Measurements from ENCODE around the gene SYF2.
"Not testable (repeated sequence)": the region's sequence is repeated elsewhere in the genome, so short reads cannot be mapped to it uniquely, and the experiment has no call there.

SYF2 gene

GRCh38 chr1:25245809-25246599 lies 13.7 kb upstream of the SYF2 start:
- TF ChIP-seq POLR2AphosphoS5 (IDR thresholded peaks at IDR 0.05; ENCODE audit: low read depth, low read length), result no peak
- no peak for TF ChIP-seq PAX5 (IDR thresholded peaks at IDR 0.05; ENCODE audit: insufficient read depth, low read length, severe bottlenecking)
- no peak for TF ChIP-seq POU2F2 (IDR thresholded peaks at IDR 0.05; ENCODE audit: low read depth, low read length)
- no peak for TF ChIP-seq SPI1 (IDR thresholded peaks at IDR 0.05; ENCODE audit: low read depth, low read length)
- TF ChIP-seq POLR2A (IDR thresholded peaks at IDR 0.05; ENCODE audit: low read depth, low read length), result no peak
- no peak for TF ChIP-seq TAF1 (IDR thresholded peaks at IDR 0.05; ENCODE audit: low read depth, low read length)
- DNase-seq (ENCODE audit: insufficient read length, low spot score), result no peak
- peak; percentile 76 for FAIRE-seq

GRCh38 chr1:25245393-25245792 lies 13.1 kb upstream of the SYF2 start:
- no peak for FAIRE-seq
- TF ChIP-seq POU2F2 (IDR thresholded peaks at IDR 0.05; ENCODE audit: low read depth, low read length), result no peak
- TF ChIP-seq TAF1 (IDR thresholded peaks at IDR 0.05; ENCODE audit: low read depth, low read length), result no peak
- no peak for TF ChIP-seq POLR2AphosphoS5 (IDR thresholded peaks at IDR 0.05; ENCODE audit: low read depth, low read length)
- TF ChIP-seq PAX5 (IDR thresholded peaks at IDR 0.05; ENCODE audit: insufficient read depth, low read length, severe bottlenecking), result no peak
- no peak for TF ChIP-seq POLR2A (IDR thresholded peaks at IDR 0.05; ENCODE audit: low read depth, low read length)
- no peak for TF ChIP-seq SPI1 (IDR thresholded peaks at IDR 0.05; ENCODE audit: low read depth, low read length)
- DNase-seq (ENCODE audit: insufficient read length, low spot score), result no peak

GRCh38 chr1:25243907-25244306 lies 11.6 kb upstream of the SYF2 start:
- TF ChIP-seq SPI1 (IDR thresholded peaks at IDR 0.05; ENCODE audit: low read depth, low read length), result no peak
- no peak for TF ChIP-seq PAX5 (IDR thresholded peaks at IDR 0.05; ENCODE audit: insufficient read depth, low read length, severe bottlenecking)
- TF ChIP-seq POLR2AphosphoS5 (IDR thresholded peaks at IDR 0.05; ENCODE audit: low read depth, low read length), result no peak
- TF ChIP-seq POU2F2 (IDR thresholded peaks at IDR 0.05; ENCODE audit: low read depth, low read length), result no peak
- TF ChIP-seq POLR2A (IDR thresholded peaks at IDR 0.05; ENCODE audit: low read depth, low read length), result no peak
- TF ChIP-seq TAF1 (IDR thresholded peaks at IDR 0.05; ENCODE audit: low read depth, low read length), result no peak
- DNase-seq (ENCODE audit: insufficient read length, low spot score) (no peak), FAIRE-seq (no peak)

DNA sequence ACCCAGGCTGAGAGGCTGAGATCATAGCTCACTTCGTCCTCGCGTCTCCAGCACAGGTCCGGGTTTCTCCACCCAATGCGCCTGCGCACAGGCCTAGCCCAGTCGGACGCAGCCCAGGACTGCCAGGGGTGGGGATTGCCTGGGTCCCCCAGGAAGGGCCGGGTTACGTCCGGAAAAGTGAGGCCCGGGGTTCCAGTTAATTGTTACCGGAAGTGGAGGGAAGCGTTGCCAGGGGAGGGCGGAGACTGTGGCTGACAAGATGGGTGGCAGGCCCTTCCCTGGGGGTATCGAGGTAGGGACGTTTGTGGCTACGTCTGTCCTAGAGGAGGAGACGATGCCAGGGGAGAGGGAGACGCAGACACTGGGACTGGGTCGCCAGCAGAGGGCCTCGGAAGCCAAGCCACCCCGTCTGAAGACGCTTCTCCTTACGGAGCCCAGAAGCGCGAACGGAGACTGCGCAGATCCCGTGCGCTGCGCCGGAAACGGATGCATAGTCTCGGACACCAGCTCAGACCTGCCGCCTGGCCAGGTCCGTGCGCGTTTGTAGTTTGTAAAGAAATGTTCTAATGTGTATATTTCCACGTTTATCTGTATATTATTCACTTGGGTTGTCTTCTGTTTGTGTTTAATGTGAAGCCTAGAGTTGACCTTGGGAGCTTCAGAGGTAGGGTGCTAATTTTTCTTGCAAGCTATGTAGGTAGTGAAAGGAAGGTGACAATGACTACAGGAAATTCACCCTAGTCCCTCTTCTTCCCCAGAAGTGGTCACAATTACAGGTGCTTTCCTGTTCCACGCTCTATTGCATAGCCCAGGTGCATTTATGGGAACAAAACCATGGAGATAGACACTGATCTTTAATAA lies 7.6 kb upstream of the SYF2 start:
- DNase-seq (ENCODE audit: insufficient read length, low spot score) (peak; percentile 74), FAIRE-seq (peak; percentile 89)
- TF ChIP-seq SPI1 (IDR thresholded peaks at IDR 0.05; ENCODE audit: low read depth, low read length), result no peak
- TF ChIP-seq TAF1 (IDR thresholded peaks at IDR 0.05; ENCODE audit: low read depth, low read length), result peak; percentile 33; the same call in 1 of the 2 replicates
- TF ChIP-seq POLR2AphosphoS5 (IDR thresholded peaks at IDR 0.05; ENCODE audit: low read depth, low read length), result peak; percentile 98
- peak; percentile 63 for TF ChIP-seq POU2F2 (IDR thresholded peaks at IDR 0.05; ENCODE audit: low read depth, low read length)
- TF ChIP-seq POLR2A (IDR thresholded peaks at IDR 0.05; ENCODE audit: low read depth, low read length), result peak; percentile 94
- TF ChIP-seq PAX5 (IDR thresholded peaks at IDR 0.05; ENCODE audit: insufficient read depth, low read length, severe bottlenecking), result peak; percentile 12

- no peak for FAIRE-seq
- no peak for DNase-seq (ENCODE audit: insufficient read length, low spot score)
- no peak for TF ChIP-seq POLR2A (IDR thresholded peaks at IDR 0.05; ENCODE audit: low read depth, low read length)
- TF ChIP-seq SPI1 (IDR thresholded peaks at IDR 0.05; ENCODE audit: low read depth, low read length), result no peak
- no peak for TF ChIP-seq POLR2AphosphoS5 (IDR thresholded peaks at IDR 0.05; ENCODE audit: low read depth, low read length)
- no peak for TF ChIP-seq PAX5 (IDR thresholded peaks at IDR 0.05; ENCODE audit: insufficient read depth, low read length, severe bottlenecking)
- no peak for TF ChIP-seq POU2F2 (IDR thresholded peaks at IDR 0.05; ENCODE audit: low read depth, low read length)
- TF ChIP-seq TAF1 (IDR thresholded peaks at IDR 0.05; ENCODE audit: low read depth, low read length), result no peak
Observed at GRCh38 chr1:25238046-25238445, 5.7 kb upstream of the SYF2 start.

GRCh38 chr1:25236261-25236660 lies 4.0 kb upstream of the SYF2 start:
- FAIRE-seq; DNase-seq (ENCODE audit: insufficient read length, low spot score): not testable (repeated sequence)

DNA sequence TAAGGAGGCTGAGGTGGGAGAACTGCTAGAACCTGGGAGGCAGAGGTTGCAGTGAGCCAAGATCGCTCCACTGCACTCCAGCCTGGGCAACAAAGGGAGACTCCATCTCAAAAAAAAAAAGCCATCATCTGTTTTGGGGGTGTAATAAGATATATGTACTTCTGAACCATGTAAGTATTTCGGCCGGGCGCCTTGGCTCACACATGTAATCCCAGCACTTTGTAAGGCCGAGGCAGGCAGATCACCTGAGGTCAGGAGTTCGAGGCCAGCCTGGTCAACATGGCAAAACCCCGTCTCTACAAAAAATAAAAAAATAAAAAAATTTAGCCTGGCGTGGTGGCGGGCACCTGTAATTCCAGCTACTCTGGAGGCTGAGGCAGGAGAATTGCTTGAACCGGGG lies 3.1 kb upstream of the SYF2 start:
- FAIRE-seq, result not testable (repeated sequence)

DNA sequence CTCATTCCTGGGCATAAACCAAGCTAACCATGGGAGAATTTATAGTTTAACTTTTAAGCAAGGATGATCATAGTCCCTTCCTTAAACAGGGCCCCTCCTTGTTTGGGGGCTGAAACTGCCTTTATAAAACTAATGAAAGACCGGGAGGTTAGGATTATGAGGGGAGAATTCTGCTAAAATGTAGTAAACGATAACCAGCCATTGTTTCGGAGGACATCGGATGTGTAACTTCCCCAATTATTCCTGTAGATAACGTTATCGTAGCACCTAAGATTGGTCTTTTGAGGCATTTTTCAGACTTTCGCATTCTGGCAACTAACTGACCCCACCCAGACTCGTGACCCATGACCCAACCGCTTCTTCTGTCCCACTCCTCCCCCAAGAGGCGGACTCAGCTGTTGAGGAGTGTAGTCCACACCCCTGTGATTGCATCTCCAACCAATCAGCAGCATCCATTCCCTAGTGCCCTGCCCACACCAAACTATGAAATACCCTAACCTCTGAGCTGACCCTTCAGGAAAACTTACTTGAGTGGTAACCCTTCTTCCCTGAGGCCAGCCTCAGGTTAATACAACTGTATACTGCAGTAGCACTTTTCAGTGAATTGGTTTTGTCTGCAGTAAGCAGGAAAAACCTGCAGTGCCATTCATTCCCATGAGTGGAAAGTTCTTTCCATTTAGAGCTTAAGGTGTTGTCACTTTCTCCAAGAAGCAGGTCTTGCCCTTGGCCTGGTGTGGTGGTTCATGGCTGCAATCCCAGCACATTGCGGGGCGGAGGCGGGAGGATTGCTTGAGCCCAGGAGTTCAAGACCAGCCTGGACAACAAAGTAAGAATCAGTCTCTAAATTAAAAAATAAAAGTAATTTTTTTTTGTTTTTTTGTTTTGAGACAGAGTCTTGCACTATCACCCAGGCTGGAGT lies 823 bp upstream of the SYF2 start:
- TF ChIP-seq TAF1 (IDR thresholded peaks at IDR 0.05; ENCODE audit: low read depth, low read length) (no peak; the same call in 1 of the 2 replicates), SPI1 (IDR thresholded peaks at IDR 0.05; ENCODE audit: low read depth, low read length) (no peak), POLR2AphosphoS5 (IDR thresholded peaks at IDR 0.05; ENCODE audit: low read depth, low read length) (peak; percentile 21; the same call in 1 of the 2 replicates), POLR2A (IDR thresholded peaks at IDR 0.05; ENCODE audit: low read depth, low read length) (no peak; the same call in 1 of the 2 replicates), POU2F2 (IDR thresholded peaks at IDR 0.05; ENCODE audit: low read depth, low read length) (peak; percentile 54; the same call in 1 of the 2 replicates)
- FAIRE-seq (peak; percentile 98), DNase-seq (ENCODE audit: insufficient read length, low spot score) (peak; percentile 48)

More for the DNA sequence above, 3.1 kb upstream of the SYF2 start:
- DNase-seq (ENCODE audit: insufficient read length, low spot score), result not testable (repeated sequence)

- no peak for DNase-seq (ENCODE audit: insufficient read length, low spot score)
- TF ChIP-seq POU2F2 (IDR thresholded peaks at IDR 0.05; ENCODE audit: low read depth, low read length) (no peak), SPI1 (IDR thresholded peaks at IDR 0.05; ENCODE audit: low read depth, low read length) (no peak), POLR2A (IDR thresholded peaks at IDR 0.05; ENCODE audit: low read depth, low read length) (no peak), PAX5 (IDR thresholded peaks at IDR 0.05; ENCODE audit: insufficient read depth, low read length, severe bottlenecking) (no peak), POLR2AphosphoS5 (IDR thresholded peaks at IDR 0.05; ENCODE audit: low read depth, low read length) (no peak), TAF1 (IDR thresholded peaks at IDR 0.05; ENCODE audit: low read depth, low read length) (no peak)
- FAIRE-seq, result no peak
Observed at GRCh38 chr1:25223471-25223870, 8.8 kb downstream of the SYF2 start.
